Neural crest cell (in vitro differentiated cells): ENCODE data around the gene KLKB1. TPM values are rescaled to one million over a fixed set of nuclear protein-coding genes. Genes with fewer than 3 reads are reported as not detected.

Experiments used
- DNase-seq: peaks from one replicate; pipeline ENCODE4 v3.0.0; 2021; ENCODE audit warnings: low read depth, mixed read lengths, low spot score
- H3K27ac Mint-ChIP-seq: one replicate; pipeline ENCODE4 v1.8.0; 2021; ENCODE audit warnings: mild to moderate bottlenecking, mixed read lengths; ENCODE audit not compliant: unreplicated experiment
- H3K27me3 Mint-ChIP-seq: 2 replicates; pipeline ENCODE4 v1.8.0; 2021; ENCODE audit warnings: low read depth, mild to moderate bottlenecking, mixed read lengths
- H3K36me3 Mint-ChIP-seq: 2 replicates; pipeline ENCODE4 v1.8.0; 2021; ENCODE audit warnings: low read depth, mild to moderate bottlenecking, mixed read lengths
- H3K4me1 Mint-ChIP-seq: 2 replicates; pipeline ENCODE4 v1.8.0; 2021; ENCODE audit warnings: mixed read lengths
- H3K4me3 Mint-ChIP-seq: one replicate; pipeline ENCODE4 v1.8.0; 2021; ENCODE audit warnings: mild to moderate bottlenecking, mixed read lengths
- H3K9me3 Mint-ChIP-seq: 2 replicates; pipeline ENCODE4 v1.8.0; 2021; ENCODE audit warnings: mixed read lengths
- total RNA-seq: library from RNA; stranded (reverse); gene quantifications from 2 replicates; pipeline ENCODE4 v1.2.1, GENCODE V29; 2021
- TF ChIP-seq, protein P1 (sequence below): fragments of 200-600 bp; sonication (generic); conservative IDR thresholded peaks from 2 replicates; pipeline ENCODE4 v1.5.0; 2021; ENCODE audit warnings: antibody characterized with exemption, mild to moderate bottlenecking

Gene KLKB1
- total RNA-seq, 1 donor from 2014 or later: 0.49 TPM

DNA sequence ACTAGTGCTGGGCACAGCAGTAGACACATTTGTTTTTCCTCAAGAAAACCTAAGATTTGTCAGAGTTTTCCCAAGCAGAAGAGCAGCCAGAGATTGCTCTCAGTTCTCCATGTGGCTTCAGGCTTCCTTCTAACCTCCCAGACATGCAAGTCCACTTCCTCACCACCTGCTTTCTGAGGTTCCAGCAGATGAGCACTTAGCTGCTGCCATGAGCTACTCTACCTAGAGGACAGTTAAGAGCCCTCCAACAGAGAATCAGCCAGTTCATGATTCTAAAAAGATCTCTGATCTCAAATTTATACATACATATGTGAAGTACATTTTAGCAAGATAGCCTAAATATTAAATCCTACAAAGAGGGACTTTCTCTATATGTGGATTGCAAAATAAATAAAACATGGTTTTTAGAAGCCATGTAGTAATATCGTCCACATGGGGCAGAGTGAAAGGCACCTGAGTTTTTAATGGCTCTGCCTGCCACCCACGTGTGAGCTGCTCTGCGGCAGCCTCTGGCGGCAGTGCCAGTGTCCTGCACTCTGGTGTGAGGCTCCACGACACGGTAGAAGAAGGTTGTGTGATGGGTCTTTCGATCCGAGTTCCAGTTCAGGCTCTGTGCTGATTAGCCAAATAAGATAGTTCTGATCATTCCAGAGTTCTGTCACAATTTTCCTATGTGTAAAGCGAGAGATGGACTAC, 25.6 kb upstream of the KLKB1 start:
- H3K27me3 Mint-ChIP-seq: no peaks in the 10 kb centered on the region
- peaks cover 12% of the 10 kb centered on the region for H3K36me3 Mint-ChIP-seq
- DNase-seq: no peak
- no peak overlapping the region for H3K27ac Mint-ChIP-seq
- H3K4me3 Mint-ChIP-seq: no peak overlapping the region
- TF ChIP-seq, protein P1, sequence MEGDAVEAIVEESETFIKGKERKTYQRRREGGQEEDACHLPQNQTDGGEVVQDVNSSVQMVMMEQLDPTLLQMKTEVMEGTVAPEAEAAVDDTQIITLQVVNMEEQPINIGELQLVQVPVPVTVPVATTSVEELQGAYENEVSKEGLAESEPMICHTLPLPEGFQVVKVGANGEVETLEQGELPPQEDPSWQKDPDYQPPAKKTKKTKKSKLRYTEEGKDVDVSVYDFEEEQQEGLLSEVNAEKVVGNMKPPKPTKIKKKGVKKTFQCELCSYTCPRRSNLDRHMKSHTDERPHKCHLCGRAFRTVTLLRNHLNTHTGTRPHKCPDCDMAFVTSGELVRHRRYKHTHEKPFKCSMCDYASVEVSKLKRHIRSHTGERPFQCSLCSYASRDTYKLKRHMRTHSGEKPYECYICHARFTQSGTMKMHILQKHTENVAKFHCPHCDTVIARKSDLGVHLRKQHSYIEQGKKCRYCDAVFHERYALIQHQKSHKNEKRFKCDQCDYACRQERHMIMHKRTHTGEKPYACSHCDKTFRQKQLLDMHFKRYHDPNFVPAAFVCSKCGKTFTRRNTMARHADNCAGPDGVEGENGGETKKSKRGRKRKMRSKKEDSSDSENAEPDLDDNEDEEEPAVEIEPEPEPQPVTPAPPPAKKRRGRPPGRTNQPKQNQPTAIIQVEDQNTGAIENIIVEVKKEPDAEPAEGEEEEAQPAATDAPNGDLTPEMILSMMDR: peak; percentile 66
- no peaks in the 10 kb centered on the region for H3K9me3 Mint-ChIP-seq
- peaks cover 4% of the 10 kb centered on the region for H3K4me1 Mint-ChIP-seq

DNA sequence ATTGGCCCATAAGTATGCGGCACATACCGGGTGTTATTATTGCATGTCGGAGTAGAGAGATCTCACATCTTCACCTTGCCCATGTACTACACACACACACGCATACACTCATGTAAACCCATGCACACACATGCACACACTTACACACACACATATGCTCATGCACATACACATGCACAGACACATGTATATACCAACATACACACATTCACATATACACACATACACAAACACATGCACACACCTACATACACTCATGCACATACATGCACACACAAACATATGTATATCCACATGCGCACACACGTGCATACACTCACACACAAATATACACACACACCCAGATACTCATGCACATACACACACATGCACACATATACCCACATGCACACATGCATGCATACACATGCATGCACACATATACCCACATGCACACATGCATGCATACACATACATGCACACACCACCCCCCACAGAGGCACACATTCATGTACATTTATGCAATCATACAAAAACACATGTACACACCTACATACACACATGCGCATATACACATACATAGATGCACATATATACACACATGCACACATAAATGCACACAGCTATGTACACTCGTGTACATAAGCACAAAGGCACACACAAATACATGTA, 24.7 kb upstream of the KLKB1 start:
- Mint-ChIP-seq H3K4me3 (no peak overlapping the region), H3K9me3 (no peaks in the 10 kb centered on the region), H3K4me1 (peaks cover 4% of the 10 kb centered on the region), H3K27me3 (no peaks in the 10 kb centered on the region), H3K36me3 (peaks cover 8% of the 10 kb centered on the region), H3K27ac (no peak overlapping the region)
- TF ChIP-seq, protein P1: no peak
- no peak for DNase-seq

DNA sequence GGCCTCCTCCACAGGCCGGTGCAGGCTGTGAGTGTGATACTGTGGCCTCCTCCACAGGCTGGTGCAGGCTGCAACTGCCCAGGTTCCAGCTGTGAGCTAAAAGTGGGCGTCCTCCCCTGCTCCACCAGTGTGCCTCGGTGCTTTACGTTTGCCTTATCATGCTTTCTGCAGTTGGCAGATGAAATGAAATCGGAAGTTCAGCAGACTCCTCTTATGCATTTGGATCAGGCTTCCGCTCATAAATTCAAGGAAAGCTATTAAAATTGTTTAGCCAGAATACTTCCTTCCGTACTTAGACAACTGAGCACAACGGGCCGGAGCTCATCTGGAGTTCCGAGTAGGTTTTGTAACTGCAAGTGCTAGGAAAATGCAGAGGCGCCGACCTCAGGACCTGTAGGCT, 23.9 kb upstream of the KLKB1 start:
- H3K27me3 Mint-ChIP-seq: no peaks in the 10 kb centered on the region
- no peak for DNase-seq
- H3K36me3 Mint-ChIP-seq: peaks cover 10% of the 10 kb centered on the region
- H3K4me3 Mint-ChIP-seq: no peak overlapping the region
- H3K4me1 Mint-ChIP-seq: peaks cover 4% of the 10 kb centered on the region
- H3K27ac Mint-ChIP-seq: no peak overlapping the region
- TF ChIP-seq, protein P1: no peak
- no peaks in the 10 kb centered on the region for H3K9me3 Mint-ChIP-seq

DNA sequence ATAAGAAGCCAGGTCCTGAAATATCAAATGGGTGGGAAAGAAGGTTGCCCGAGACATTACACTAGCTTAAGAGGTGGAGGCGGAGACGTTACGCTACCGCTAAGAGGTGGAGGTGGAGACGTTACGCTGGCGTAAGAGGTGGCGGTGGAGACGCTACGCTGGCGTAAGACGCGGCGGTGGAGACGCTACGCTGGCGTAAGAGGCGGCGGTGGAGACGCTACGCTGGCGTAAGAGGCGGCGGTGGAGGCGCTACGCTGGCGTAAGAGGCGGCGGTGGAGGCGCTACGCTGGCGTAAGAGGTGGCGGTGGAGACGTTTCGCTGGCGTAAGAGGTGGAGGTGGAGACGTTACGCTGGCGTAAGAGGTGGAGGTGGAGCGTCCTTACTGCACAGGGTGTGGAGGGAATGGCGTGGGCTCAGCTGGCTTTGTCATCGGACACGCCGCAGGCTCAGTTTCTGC, 23.2 kb upstream of the KLKB1 start:
- Mint-ChIP-seq H3K36me3 (peaks cover 15% of the 10 kb centered on the region), H3K4me3 (no peak overlapping the region), H3K27ac (no peak overlapping the region), H3K4me1 (peaks cover 4% of the 10 kb centered on the region), H3K9me3 (peaks cover 5% of the 10 kb centered on the region), H3K27me3 (no peaks in the 10 kb centered on the region)
- no peak for DNase-seq
- TF ChIP-seq, protein P1: no peak

DNA sequence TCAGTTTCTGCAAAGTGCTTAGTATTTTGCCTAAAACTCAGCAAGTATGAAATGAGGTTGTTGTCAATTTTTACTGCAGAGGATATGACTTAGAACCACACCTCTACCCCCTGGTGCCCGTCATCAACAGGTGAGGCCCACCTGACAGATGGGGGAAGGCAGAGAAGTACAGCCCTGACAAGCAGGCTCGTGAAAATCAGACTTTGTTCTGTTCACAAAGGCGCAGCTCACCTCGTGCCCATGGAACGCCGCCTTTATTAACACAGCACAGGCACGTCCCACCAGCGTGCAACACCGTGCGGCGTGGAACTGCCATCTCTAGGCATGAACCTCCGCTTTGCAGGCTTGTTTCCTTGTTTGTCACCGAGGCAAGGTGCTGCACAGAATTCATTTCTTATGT, 22.6 kb upstream of the KLKB1 start:
- no peak for DNase-seq
- peaks cover 8% of the 10 kb centered on the region for H3K9me3 Mint-ChIP-seq
- H3K27me3 Mint-ChIP-seq: no peaks in the 10 kb centered on the region
- H3K36me3 Mint-ChIP-seq: peaks cover 20% of the 10 kb centered on the region
- no peak overlapping the region for H3K27ac Mint-ChIP-seq
- TF ChIP-seq, protein P1: no peak
- peaks cover 4% of the 10 kb centered on the region for H3K4me1 Mint-ChIP-seq
- no peak overlapping the region for H3K4me3 Mint-ChIP-seq
